Keratinocyte (primary cell): Measurements from ENCODE around the gene MALSU1. TPM values are rescaled to one million over a fixed set of nuclear protein-coding genes. Genes with fewer than 3 reads are reported as not detected.

ENCODE experiments used
- DNase-seq: peaks from one replicate; pipeline ENCODE4 v3.0.0-alpha.2; 2011; ENCODE audit warnings: low read depth, missing footprints, low spot score
- FAIRE-seq: peaks from 2 replicates; lab custom pipeline; 2011; peaks lifted over from hg19 to GRCh38; lab: Jason Lieb, UNC
- H2AFZ ChIP-seq: 2 replicates; pipeline ENCODE4 v1.6.0; 2012; ENCODE audit warnings: low read length, control low read depth, inconsistent platforms; ENCODE audit not compliant: control insufficient read depth
- H3K27ac ChIP-seq: 2 replicates; pipeline ENCODE4 v1.5.1; 2011; ENCODE audit warnings: low read length; ENCODE audit not compliant: control insufficient read depth, insufficient read depth
- H3K27me3 ChIP-seq: 3 replicates; pipeline ENCODE4 v1.6.0; 2011; ENCODE audit warnings: low read length; ENCODE audit not compliant: control insufficient read depth, insufficient read depth; ENCODE audit errors: extremely low read depth
- H3K36me3 ChIP-seq, 2 experiments: 2 replicates in 1 of 2; 3 replicates in 1 of 2; pipeline ENCODE4 v1.5.1; 2011; ENCODE audit warnings: low read length in 2 of 2, mild to moderate bottlenecking in 1 of 2; ENCODE audit not compliant: control insufficient read depth in 2 of 2, insufficient read depth in 2 of 2; ENCODE audit errors: extremely low read depth in 1 of 2
- H3K4me1 ChIP-seq: 3 replicates; pipeline ENCODE4 v1.5.1; 2011; ENCODE audit warnings: low read length; ENCODE audit not compliant: control insufficient read depth, insufficient read depth; ENCODE audit errors: extremely low read depth
- H3K4me2 ChIP-seq: 3 replicates; pipeline ENCODE4 v1.6.0; 2011; ENCODE audit warnings: low read depth, low read length; ENCODE audit not compliant: control insufficient read depth, insufficient read depth; ENCODE audit errors: extremely low read depth
- H3K4me3 ChIP-seq, 3 experiments: fragments of 200-600 bp in 1 of 3; sonication (generic) in 1 of 3; 2 replicates in 2 of 3; 3 replicates in 1 of 3; pipeline ENCODE4 v1.5.1; 2011 to 2016; ENCODE audit warnings: low read length in 3 of 3, mild to moderate bottlenecking in 3 of 3, control low read depth in 2 of 3, inconsistent platforms in 1 of 3, low read depth in 1 of 3, mixed read lengths in 1 of 3, mixed run types in 1 of 3, moderate library complexity in 1 of 3; ENCODE audit not compliant: control insufficient read depth in 2 of 3, insufficient read depth in 2 of 3; ENCODE audit errors: extremely low read depth in 1 of 3
- H3K79me2 ChIP-seq: 2 replicates; pipeline ENCODE4 v1.6.0; 2012; ENCODE audit warnings: low read length; ENCODE audit not compliant: control insufficient read depth, insufficient read depth
- H3K9ac ChIP-seq: 3 replicates; pipeline ENCODE4 v1.6.0; 2011; ENCODE audit warnings: low read length; ENCODE audit not compliant: control insufficient read depth, insufficient read depth; ENCODE audit errors: extremely low read depth
- H3K9me1 ChIP-seq: 3 replicates; pipeline ENCODE4 v1.6.0; 2011; ENCODE audit warnings: low read length; ENCODE audit not compliant: control insufficient read depth, insufficient read depth; ENCODE audit errors: extremely low read depth
- H3K9me3 ChIP-seq: 2 replicates; pipeline ENCODE4 v1.5.1; 2012; ENCODE audit warnings: low read depth, low read length; ENCODE audit not compliant: control insufficient read depth
- H4K20me1 ChIP-seq: 3 replicates; pipeline ENCODE4 v1.6.0; 2011; ENCODE audit warnings: low read length; ENCODE audit not compliant: control insufficient read depth, insufficient read depth; ENCODE audit errors: extremely low read depth
- CTCF ChIP-seq, 3 experiments: IDR thresholded peaks in 1 of 3; conservative IDR thresholded peaks in 1 of 3; optimal IDR thresholded peaks in 1 of 3; 2 replicates in 2 of 3; 3 replicates in 1 of 3; pipeline versions ENCODE3 to v1.5.1; 2011; ENCODE audit warnings: low read length in 3 of 3, mild to moderate bottlenecking in 3 of 3, moderate library complexity in 2 of 3, control low read depth in 1 of 3, inconsistent platforms in 1 of 3; ENCODE audit not compliant: insufficient read depth in 2 of 3; ENCODE audit errors: extremely low read depth in 1 of 3
- EZH2 ChIP-seq: IDR thresholded peaks from one replicate; pipeline ENCODE4 v1.6.1; 2012; ENCODE audit warnings: inconsistent platforms, mild to moderate bottlenecking, low read length, moderate library complexity
- dilution Hi-C: fragments of 300-500 bp; cut with MboI; formaldehyde crosslinking; loops from one replicate; pipeline ENCODE4 v1.7.0; 2020; ENCODE audit warnings: low sequenced_read_pairs; ENCODE audit not compliant: extremely low pct_ligation_motif_present
- polyA plus RNA-seq, 5 experiments: library from polyadenylated mRNA; depleted of rRNA in 3 of 5; stranded (reverse) in 3 of 5; stranded (forward) in 1 of 5; unstranded in 1 of 5; fragments of >200 nt; gene quantifications; 1 replicate in 1 of 5; 2 replicates in 3 of 5; 3 replicates in 1 of 5; pipeline versions ENCODE4 v1.2.1 to v1.2.3, GENCODE V29; 2011 to 2012; ENCODE audit warnings: missing spikeins in 2 of 5, low read depth in 1 of 5, low replicate concordance in 1 of 5

MALSU1 gene
- polyA plus RNA-seq, 1 donor (not counting 4 experiments of a cell fraction or from before 2014, with no cell fraction given): 67.8 TPM

GRCh38 chr7:23275912-23276311 is 23.2 kb upstream of the MALSU1 start:
- Histone ChIP-seq H3K9me1 (no peaks in the 10 kb centered on the region), H3K4me3 (no peak overlapping the region), H2AFZ (no peak overlapping the region), H3K79me2 (no peaks in the 10 kb centered on the region), H3K27me3 (no peaks in the 10 kb centered on the region), H3K4me2 (no peak overlapping the region), H3K27ac (no peak overlapping the region), H3K4me1 (peaks cover 4% of the 10 kb centered on the region), H3K9me3 (no peaks in the 10 kb centered on the region), H3K36me3 (peaks cover 0 to 5% of the 10 kb centered on the region in 2 experiments), H3K9ac (no peak overlapping the region), H4K20me1 (no peaks in the 10 kb centered on the region)
- TF ChIP-seq CTCF (optimal IDR thresholded peaks at IDR 0.05 in 1 of 3, IDR thresholded peaks at IDR 0.05 in 1 of 3, conservative IDR thresholded peaks at IDR 0.05 in 1 of 3; ENCODE audit: extremely low read depth in 1 of 3, insufficient read depth in 2 of 3, low read length in 3 of 3): no peak
- no peak for TF ChIP-seq EZH2
- DNase-seq (no peak), FAIRE-seq (no peak)
- dilution Hi-C loops: no loop called here

- Histone ChIP-seq H3K4me3 (no peak overlapping the region), H2AFZ (no peak overlapping the region), H3K9me3 (no peaks in the 10 kb centered on the region), H3K9me1 (no peaks in the 10 kb centered on the region), H3K79me2 (no peaks in the 10 kb centered on the region), H3K9ac (no peak overlapping the region), H3K27me3 (no peaks in the 10 kb centered on the region), H3K27ac (no peak overlapping the region), H3K4me2 (no peak overlapping the region), H3K4me1 (peaks cover 4% of the 10 kb centered on the region), H4K20me1 (no peaks in the 10 kb centered on the region), H3K36me3 (peaks cover 0 to 3% of the 10 kb centered on the region in 2 experiments)
- TF ChIP-seq CTCF (optimal IDR thresholded peaks at IDR 0.05 in 1 of 3, IDR thresholded peaks at IDR 0.05 in 1 of 3, conservative IDR thresholded peaks at IDR 0.05 in 1 of 3; ENCODE audit: extremely low read depth in 1 of 3, insufficient read depth in 2 of 3, low read length in 3 of 3) (no peak), EZH2 (no peak)
- no peak for DNase-seq
- dilution Hi-C loops: no loop called here
- no peak for FAIRE-seq
Measured at GRCh38 chr7:23276376-23276775, 22.8 kb upstream of the MALSU1 start.
